Uterus (tissue), 4 donors: Measurements from ENCODE around the gene ZRANB3. TPM values are rescaled to one million over a fixed set of nuclear protein-coding genes. Genes with fewer than 3 reads are reported as not detected.

ENCODE experiments used
- DNase-seq, 2 donors: peaks; one replicate each; pipeline ENCODE4 v3.0.0-alpha.2; 2019 to 2020
- H3K27ac ChIP-seq, 2 donors: fragments of 200-600 bp; sonication (generic); 1 replicate in 1 of 2; 2 replicates in 1 of 2; pipeline ENCODE4 v1.5.1; 2016 to 2018
- H3K27me3 ChIP-seq, 2 donors: fragments of 200-600 bp; sonication (generic); one replicate each; pipeline ENCODE4 v1.5.1; 2018 to 2019; ENCODE audit warnings: control low read depth in 1 of 2
- H3K36me3 ChIP-seq, 2 donors: fragments of 200-600 bp; sonication (generic); one replicate each; pipeline ENCODE4 v1.5.1; 2019; ENCODE audit warnings: control low read depth in 1 of 2
- H3K4me1 ChIP-seq, 2 donors: fragments of 200-600 bp; sonication (generic); one replicate each; pipeline ENCODE4 v1.5.1; 2018 to 2019; ENCODE audit warnings: control low read depth in 1 of 2
- H3K4me3 ChIP-seq, 2 donors: fragments of 200-600 bp; sonication (generic); 1 replicate in 1 of 2; 2 replicates in 1 of 2; pipeline ENCODE4 v1.5.1; 2018 to 2019; ENCODE audit warnings: mild to moderate bottlenecking in 1 of 2
- H3K9me3 ChIP-seq, 2 donors: fragments of 200-600 bp; sonication (generic); one replicate each; pipeline ENCODE4 v1.5.1; 2019; ENCODE audit warnings: control low read depth in 1 of 2
- CTCF ChIP-seq, 4 experiments: fragments of 200-600 bp in 2 of 4; fragments of 450-650 bp in 2 of 4; sonication (generic) in 2 of 4; IDR thresholded peaks; one replicate each; pipeline ENCODE4 v1.5.1; 2016 to 2019; ENCODE audit warnings: antibody characterized with exemption in 4 of 4, mild to moderate bottlenecking in 2 of 4, moderate library complexity in 1 of 4
- POLR2A ChIP-seq, 2 donors: fragments of 450-650 bp; IDR thresholded peaks; one replicate each; pipeline ENCODE4 v1.6.1; 2016; ENCODE audit warnings: antibody characterized with exemption in 2 of 2, mild to moderate bottlenecking in 1 of 2, moderate library complexity in 1 of 2
- intact Hi-C: fragments of 100-400 bp; cut with DNase I; formaldehyde crosslinking; loops from one replicate; pipeline ENCODE4 v1.15.1; 2023; ENCODE audit warnings: low total_unique reads
- total RNA-seq, 4 donors: library from RNA; depleted of rRNA in 3 of 4; stranded (reverse); fragments of >200 nt in 3 of 4; gene quantifications; one replicate each; pipeline versions ENCODE4 v1.1.0 to v1.2.4, GENCODE V29; 2014 to 2023
- donor health status: DM: yes; HTN: yes; CAD: no.

The ZRANB3 gene
- total RNA-seq, 4 donors from 2014 or later: 1.8 to 24.3 (median 5.5) TPM

- no peak overlapping the region for H3K27ac ChIP-seq
- DNase-seq: no peak
- no peaks in the 10 kb centered on the region for H3K36me3 ChIP-seq
- TF ChIP-seq CTCF (IDR thresholded peaks at IDR 0.05) (no peak), POLR2A (IDR thresholded peaks at IDR 0.05) (no peak)
- no peaks in the 10 kb centered on the region for H3K9me3 ChIP-seq
- no peak overlapping the region for H3K4me3 ChIP-seq
- no peaks in the 10 kb centered on the region for H3K27me3 ChIP-seq
- no peaks in the 10 kb centered on the region for H3K4me1 ChIP-seq
- intact Hi-C loops: no loop called here
Measured at GRCh38 chr2:135162377-135162776, 368.6 kb downstream of the ZRANB3 start.

- no peaks in the 10 kb centered on the region for H3K36me3 ChIP-seq
- no peaks in the 10 kb centered on the region for H3K9me3 ChIP-seq
- no peak overlapping the region for H3K27ac ChIP-seq
- DNase-seq: no peak
- intact Hi-C loops: no loop called here
- no peaks in the 10 kb centered on the region for H3K27me3 ChIP-seq
- TF ChIP-seq POLR2A (IDR thresholded peaks at IDR 0.05): no peak
- no peak for TF ChIP-seq CTCF (IDR thresholded peaks at IDR 0.05)
- H3K4me1 ChIP-seq: no peaks in the 10 kb centered on the region
- H3K4me3 ChIP-seq: no peak overlapping the region
Measured at GRCh38 chr2:135159191-135159590, 371.8 kb downstream of the ZRANB3 start.

- H3K9me3 ChIP-seq: no peaks in the 10 kb centered on the region
- no peak for TF ChIP-seq CTCF (IDR thresholded peaks at IDR 0.05)
- TF ChIP-seq POLR2A (IDR thresholded peaks at IDR 0.05): no peak
- H3K4me1 ChIP-seq: no peaks in the 10 kb centered on the region
- H3K27me3 ChIP-seq: no peaks in the 10 kb centered on the region
- no peak for DNase-seq
- intact Hi-C loops: no loop called here
- no peak overlapping the region for H3K4me3 ChIP-seq
- H3K36me3 ChIP-seq: no peaks in the 10 kb centered on the region
- H3K27ac ChIP-seq: no peak overlapping the region
Measured at GRCh38 chr2:135157856-135158255, 373.2 kb downstream of the ZRANB3 start.

GRCh38 chr2:135154962-135155361, 376.1 kb downstream of the ZRANB3 start:
- no peaks in the 10 kb centered on the region for H3K36me3 ChIP-seq
- H3K9me3 ChIP-seq: no peaks in the 10 kb centered on the region
- intact Hi-C loops: no loop called here
- no peak overlapping the region for H3K27ac ChIP-seq
- no peaks in the 10 kb centered on the region for H3K4me1 ChIP-seq
- H3K27me3 ChIP-seq: no peaks in the 10 kb centered on the region
- TF ChIP-seq CTCF (IDR thresholded peaks at IDR 0.05) (no peak), POLR2A (IDR thresholded peaks at IDR 0.05) (no peak)
- DNase-seq: no peak
- H3K4me3 ChIP-seq: no peak overlapping the region

GRCh38 chr2:135152361-135152760, 378.7 kb downstream of the ZRANB3 start:
- intact Hi-C loops: no loop called here
- H3K27ac ChIP-seq: no peak overlapping the region
- H3K4me1 ChIP-seq: no peaks in the 10 kb centered on the region
- no peak for DNase-seq
- no peaks in the 10 kb centered on the region for H3K9me3 ChIP-seq
- no peaks in the 10 kb centered on the region for H3K36me3 ChIP-seq
- TF ChIP-seq CTCF (IDR thresholded peaks at IDR 0.05): no peak
- no peak for TF ChIP-seq POLR2A (IDR thresholded peaks at IDR 0.05)
- no peak overlapping the region for H3K4me3 ChIP-seq
- H3K27me3 ChIP-seq: no peaks in the 10 kb centered on the region
